Body of pancreas (tissue), 4 donors: ENCODE measurements around the gene DTX2. TPM values are rescaled to one million over a fixed set of nuclear protein-coding genes. Genes with fewer than 3 reads are reported as not detected.
"Not testable (repeated sequence)": the region's sequence is repeated elsewhere in the genome, so short reads cannot be mapped to it uniquely, and the experiment has no call there.

Source experiments
- ATAC-seq: fragments of 150-250 bp; one replicate; pipeline ENCODE4 v1.9.1; 2016
- DNase-seq, 4 donors: peaks; one replicate each; pipeline ENCODE4 v3.0.0-alpha.2; 2019
- H3K27ac ChIP-seq, 4 donors: fragments of 200-600 bp; sonication (generic); 1 replicate in 3 of 4; 2 replicates in 1 of 4; pipeline versions ENCODE4 v1.5.1 to v1.6.1; 2016 to 2019; ENCODE audit warnings: mild to moderate bottlenecking in 1 of 4, mixed read lengths in 1 of 4, moderate library complexity in 1 of 4
- H3K27me3 ChIP-seq, 2 donors: fragments of 200-600 bp; sonication (generic); one replicate each; pipeline ENCODE4 v1.6.0; 2016; ENCODE audit warnings: mild to moderate bottlenecking in 1 of 2
- H3K36me3 ChIP-seq, 2 donors: fragments of 200-600 bp; sonication (generic); replicated peaks in 1 of 2; 2 replicates each; pipeline ENCODE4 v1.5.1; 2016; ENCODE audit warnings: low read depth in 2 of 2; ENCODE audit not compliant: insufficient read depth in 1 of 2
- H3K4me1 ChIP-seq: fragments of 200-600 bp; sonication (generic); one replicate; pipeline ENCODE4 v1.6.0; 2016
- H3K4me3 ChIP-seq, 2 donors: fragments of 200-600 bp; sonication (generic); 1 replicate in 1 of 2; 2 replicates in 1 of 2; pipeline ENCODE4 v1.5.1; 2016 to 2019
- H3K9me3 ChIP-seq, 3 donors: fragments of 200-600 bp; sonication (generic); 1 replicate in 2 of 3; 2 replicates in 1 of 3; pipeline ENCODE4 v1.5.1; 2016
- CTCF ChIP-seq, 7 experiments: fragments of 450-650 bp in 4 of 7; fragments of 200-600 bp in 3 of 7; sonication (generic) in 3 of 7; IDR thresholded peaks; one replicate each; pipeline ENCODE4 v1.5.1; 2016 to 2019; ENCODE audit warnings: antibody characterized with exemption in 7 of 7
- POLR2A ChIP-seq, 3 donors: fragments of 450-650 bp; IDR thresholded peaks; one replicate each; pipeline ENCODE4 v1.6.1; 2016; ENCODE audit warnings: antibody characterized with exemption in 3 of 3, mild to moderate bottlenecking in 2 of 3
- WGBS, 2 donors: methylation state at CpG; one replicate each; pipeline ENCODE4 v1.1.5; 2017; 5-methylcytosine and 5-hydroxymethylcytosine counted together
- intact Hi-C: fragments of 100-400 bp; cut with DNase I; formaldehyde crosslinking; loops from one replicate; pipeline ENCODE4 v1.15.1; 2023
- total RNA-seq, 2 donors: library from RNA; depleted of rRNA; stranded (reverse); fragments of >200 nt; gene quantifications; one replicate each; pipeline ENCODE4 v1.1.0, GENCODE V29; 2016

DTX2 gene
- total RNA-seq, 2 donors from 2014 or later = 10.5 to 16.3 TPM

GRCh38 chr7:76507723-76508406 is 46.4 kb downstream of the DTX2 start:
- H3K36me3 ChIP-seq = no peaks in the 10 kb centered on the region
- ATAC-seq = no peak
- no peaks in the 10 kb centered on the region for H3K27me3 ChIP-seq
- intact Hi-C loops = loop anchor here (10.0 kb wide), 1 partner anchor 487 kb away; no protein-coding TSS in a partner anchor
- H3K4me3 ChIP-seq = no peak overlapping the region
- TF ChIP-seq POLR2A (IDR thresholded peaks at IDR 0.05) (no peak), CTCF (IDR thresholded peaks at IDR 0.05) (no peak)
- 76 to 91% methylated on average over 11 of the region's 11 CpGs for WGBS, 2 donors
- H3K27ac ChIP-seq = no peak overlapping the region
- no peaks in the 10 kb centered on the region for H3K9me3 ChIP-seq
- H3K4me1 ChIP-seq = peaks cover 9% of the 10 kb centered on the region
- peak in 1 of 4 donors; percentile 62 for DNase-seq

GRCh38 chr7:76509931-76510877 is 48.7 kb downstream of the DTX2 start, which contains the start of gene UPK3B:
Gene UPK3B, plus strand, starts transcription at chr7:76510552. Its CDS starts 101 bp downstream, at chr7:76510653.
- intact Hi-C loops = loop anchor here (10.0 kb wide), 1 partner anchor 485 kb away; no protein-coding TSS in a partner anchor
- peak; percentile 28 for ATAC-seq

GRCh38 chr7:76511200-76511910 is 49.8 kb downstream of the DTX2 start:
- ATAC-seq, H3K36me3 ChIP-seq, DNase-seq, H3K27ac ChIP-seq, H3K4me3 ChIP-seq, H3K27me3 ChIP-seq, intact Hi-C loops, H3K9me3 ChIP-seq: not testable (repeated sequence)
- H3K4me1 ChIP-seq = peaks cover 13% of the 10 kb centered on the region
- 69% methylated on average over 18 of the region's 24 CpGs; no CpG with 5 or more reads in 1 of the 2 donors for WGBS, 2 donors

More at GRCh38 chr7:76509931-76510877, 48.7 kb downstream of the DTX2 start, which contains the start of gene UPK3B:
- peak in 2 of 4 donors; percentile 18 to 35 for DNase-seq
- TF ChIP-seq CTCF (IDR thresholded peaks at IDR 0.05) = no peak
- TF ChIP-seq POLR2A (IDR thresholded peaks at IDR 0.05) = no peak
- Histone ChIP-seq H3K36me3 (no peaks in the 10 kb centered on the region), H3K27me3 (no peaks in the 10 kb centered on the region), H3K4me3 (no peak within 1 kb of the TSS), H3K9me3 (no peaks in the 10 kb centered on the region), H3K27ac (peak within 1 kb of the TSS in 1 of 4 donors; percentile 17), H3K4me1 (peaks cover 13% of the 10 kb centered on the region)
- 11 to 38% methylated on average over 5 to 15 of the region's 20 CpGs for WGBS, 2 donors

- H3K27me3 ChIP-seq, H3K27ac ChIP-seq, H3K36me3 ChIP-seq, H3K4me3 ChIP-seq, DNase-seq, H3K9me3 ChIP-seq, intact Hi-C loops: not testable (repeated sequence)
- peak; percentile 62 for ATAC-seq
- H3K4me1 ChIP-seq = peaks cover 13% of the 10 kb centered on the region
- WGBS, 2 donors = no CpG with 5 or more reads among the region's 31 CpGs
Measured at GRCh38 chr7:76511911-76512885, 50.7 kb downstream of the DTX2 start.
